Transverse colon (tissue), 4 donors: ENCODE results near the gene EYS. TPM values are rescaled to one million over a fixed set of nuclear protein-coding genes. Genes with fewer than 3 reads are reported as not detected.

Experiments used
- DNase-seq: peaks from one replicate; pipeline ENCODE4 v3.0.0-alpha.2; 2019
- H3K27ac ChIP-seq, 4 donors: fragments of 200-600 bp; sonication (generic); 2 replicates each; pipeline ENCODE4 v1.5.1; 2016 to 2018; ENCODE audit warnings: inconsistent platforms in 4 of 4
- H3K27me3 ChIP-seq: fragments of 200-600 bp; sonication (generic); 2 replicates; pipeline ENCODE4 v1.5.1; 2017; ENCODE audit warnings: inconsistent platforms
- H3K36me3 ChIP-seq, 4 donors: fragments of 200-600 bp; sonication (generic); 2 replicates each; pipeline ENCODE4 v1.5.1; 2017 to 2019; ENCODE audit warnings: inconsistent platforms in 4 of 4
- H3K4me1 ChIP-seq, 4 donors: fragments of 200-600 bp; sonication (generic); 2 replicates each; pipeline ENCODE4 v1.5.1; 2017 to 2020; ENCODE audit warnings: inconsistent platforms in 4 of 4
- H3K4me3 ChIP-seq, 4 donors: fragments of 200-600 bp; sonication (generic); 1 replicate in 1 of 4; 2 replicates in 3 of 4; pipeline versions ENCODE4 v1.5.1 to v1.6.1; 2017 to 2019; ENCODE audit warnings: inconsistent platforms in 4 of 4
- H3K9me3 ChIP-seq, 2 donors: fragments of 200-600 bp; sonication (generic); 2 replicates each; pipeline ENCODE4 v1.5.1; 2017 to 2019; ENCODE audit warnings: inconsistent platforms in 2 of 2
- CTCF ChIP-seq, 5 experiments: fragments of 200-600 bp in 3 of 5; fragments of 450-650 bp in 2 of 5; sonication (generic) in 3 of 5; IDR thresholded peaks; 1 replicate in 2 of 5; 2 replicates in 3 of 5; pipeline ENCODE4 v1.5.1; 2016 to 2017; ENCODE audit warnings: antibody characterized with exemption in 5 of 5, inconsistent platforms in 3 of 5, mild to moderate bottlenecking in 2 of 5, moderate library complexity in 1 of 5
- EP300 ChIP-seq: sonication (generic); formaldehyde crosslinking; IDR thresholded peaks from one replicate; pipeline ENCODE4 v1.6.1; 2017; ENCODE audit warnings: antibody characterized with exemption, low read depth
- POLR2A ChIP-seq: fragments of 450-650 bp; IDR thresholded peaks from one replicate; pipeline ENCODE4 v1.6.1; 2016; ENCODE audit warnings: antibody characterized with exemption, mild to moderate bottlenecking, moderate library complexity
- POLR2AphosphoS5 ChIP-seq, 3 donors: sonication (generic); formaldehyde crosslinking; IDR thresholded peaks; one replicate each; pipeline ENCODE4 v1.6.1; 2016; ENCODE audit warnings: antibody characterized with exemption in 3 of 3
- WGBS, 2 donors: methylation state at CpG; one replicate each; pipeline ENCODE4 v1.1.5; 2018; ENCODE audit warnings: low coverage in 1 of 2; 5-methylcytosine and 5-hydroxymethylcytosine counted together
- in situ Hi-C, 4 donors: fragments of 200-750 bp; cut with MboI; loops; one replicate each; pipeline versions ENCODE4 v1.15.0 to v1.15.1; 2017; ENCODE audit warnings: low sequenced_read_pairs in 3 of 4, low pct_ligation_motif_present in 1 of 4, low pct_unique_long_range_greater_than_20kb in 1 of 4
- intact Hi-C: fragments of 100-400 bp; cut with DNase I; formaldehyde crosslinking; loops from one replicate; pipeline ENCODE4 v1.15.1; 2023; ENCODE audit warnings: low total_unique reads
- total RNA-seq, 4 donors: library from RNA; depleted of rRNA; stranded (reverse); fragments of >200 nt; gene quantifications; one replicate each; pipeline ENCODE4 v1.1.0, GENCODE V29; 2016

The EYS gene
- total RNA-seq, 4 donors from 2014 or later = 0.41 TPM; not detected in 3

- Histone ChIP-seq H3K27ac (no peak overlapping the region), H3K27me3 (no peaks in the 10 kb centered on the region), H3K9me3 (no peaks in the 10 kb centered on the region), H3K4me3 (no peak overlapping the region), H3K4me1 (no peaks in the 10 kb centered on the region), H3K36me3 (no peaks in the 10 kb centered on the region)
- no peak for TF ChIP-seq POLR2A
- TF ChIP-seq CTCF (IDR thresholded peaks at IDR 0.05) = no peak
- no peak for TF ChIP-seq POLR2AphosphoS5 (IDR thresholded peaks at IDR 0.05)
- no peak for TF ChIP-seq EP300
- in situ Hi-C loops (no loop called here), intact Hi-C loops (no loop called here)
- 60 to 73% methylated on average over 1 to 7 of the region's 7 CpGs for whole genome bisulfite sequencing, 2 donors
- DNase-seq = no peak
Measured at GRCh38 chr6:64955435-64955848, 751.6 kb downstream of the EYS start.

- Histone ChIP-seq H3K4me3 (no peak overlapping the region), H3K4me1 (no peaks in the 10 kb centered on the region), H3K27me3 (no peaks in the 10 kb centered on the region), H3K27ac (no peak overlapping the region), H3K9me3 (no peaks in the 10 kb centered on the region), H3K36me3 (no peaks in the 10 kb centered on the region)
- no peak for DNase-seq
- WGBS, 2 donors = 60 to 77% methylated on average over 2 of the region's 2 CpGs
- in situ Hi-C loops (no loop called here), intact Hi-C loops (no loop called here)
- TF ChIP-seq CTCF (IDR thresholded peaks at IDR 0.05) (no peak), EP300 (no peak), POLR2A (no peak), POLR2AphosphoS5 (IDR thresholded peaks at IDR 0.05) (no peak)
Measured at GRCh38 chr6:64949257-64949656, 757.8 kb downstream of the EYS start.

- no peaks in the 10 kb centered on the region for H3K27me3 ChIP-seq
- H3K27ac ChIP-seq = no peak overlapping the region
- no peak for TF ChIP-seq POLR2A
- TF ChIP-seq POLR2AphosphoS5 (IDR thresholded peaks at IDR 0.05) = no peak
- no peak for TF ChIP-seq CTCF (IDR thresholded peaks at IDR 0.05)
- no peak for TF ChIP-seq EP300
- no peak overlapping the region for H3K4me3 ChIP-seq
- DNase-seq = no peak
- no peaks in the 10 kb centered on the region for H3K9me3 ChIP-seq
- intact Hi-C loops = no loop called here
- no peaks in the 10 kb centered on the region for H3K4me1 ChIP-seq
- in situ Hi-C loops = no loop called here
- no peaks in the 10 kb centered on the region for H3K36me3 ChIP-seq
Measured at GRCh38 chr6:64948261-64948660, 758.8 kb downstream of the EYS start.

- Histone ChIP-seq H3K4me3 (no peak overlapping the region), H3K9me3 (no peaks in the 10 kb centered on the region), H3K27me3 (no peaks in the 10 kb centered on the region), H3K36me3 (no peaks in the 10 kb centered on the region), H3K27ac (no peak overlapping the region), H3K4me1 (no peaks in the 10 kb centered on the region)
- WGBS, 2 donors = 92 to 96% methylated on average over 2 of the region's 2 CpGs
- no peak for TF ChIP-seq CTCF (IDR thresholded peaks at IDR 0.05)
- TF ChIP-seq EP300 = no peak
- TF ChIP-seq POLR2A = no peak
- TF ChIP-seq POLR2AphosphoS5 (IDR thresholded peaks at IDR 0.05) = no peak
- in situ Hi-C loops (no loop called here), intact Hi-C loops (no loop called here)
- no peak for DNase-seq
Measured at GRCh38 chr6:64945450-64945849, 761.6 kb downstream of the EYS start.
